H9 (cell line): ENCODE data around the gene RNF5. TPM values are rescaled to one million over a fixed set of nuclear protein-coding genes. Genes with fewer than 3 reads are reported as not detected.

Experiments used
- DNase-seq: peaks from one replicate; pipeline ENCODE4 v3.0.0-alpha.2; 2017
- H2AFZ ChIP-seq: one replicate; pipeline ENCODE4 v1.6.1; 2013; ENCODE audit warnings: mild to moderate bottlenecking, low read length, control low read depth, moderate library complexity
- H2AK5ac ChIP-seq: 2 replicates; pipeline ENCODE4 v1.6.1; 2013; ENCODE audit warnings: low read length, control low read depth, mixed read lengths; ENCODE audit not compliant: insufficient read length
- H2BK120ac ChIP-seq: one replicate; pipeline ENCODE4 v1.6.1; 2013; ENCODE audit warnings: low read depth, mild to moderate bottlenecking, low read length, control low read depth, inconsistent platforms; ENCODE audit not compliant: poor library complexity, severe bottlenecking
- H2BK12ac ChIP-seq: 2 replicates; pipeline ENCODE4 v1.6.1; 2013; ENCODE audit warnings: low read length, control low read depth, mixed read lengths, low read depth; ENCODE audit not compliant: insufficient read length
- H2BK15ac ChIP-seq: 2 replicates; pipeline ENCODE4 v1.6.1; 2013; ENCODE audit warnings: low read depth, low read length, control low read depth
- H2BK20ac ChIP-seq: one replicate; pipeline ENCODE4 v1.6.1; 2013; ENCODE audit warnings: low read depth, mild to moderate bottlenecking, low read length, control low read depth, inconsistent platforms; ENCODE audit not compliant: poor library complexity, severe bottlenecking
- H2BK5ac ChIP-seq: 2 replicates; pipeline ENCODE4 v1.6.1; 2013; ENCODE audit warnings: low read length, control low read depth, mixed read lengths; ENCODE audit not compliant: insufficient read length
- H3K14ac ChIP-seq: 2 replicates; pipeline ENCODE4 v1.6.1; 2013; ENCODE audit warnings: low read length, control low read depth; ENCODE audit not compliant: insufficient read depth
- H3K18ac ChIP-seq: 2 replicates; pipeline ENCODE4 v1.6.1; 2013; ENCODE audit warnings: low read depth, mild to moderate bottlenecking, mixed read lengths, low read length, control low read depth; ENCODE audit not compliant: insufficient read length
- H3K23ac ChIP-seq: 2 replicates; pipeline ENCODE4 v1.6.1; 2013; ENCODE audit warnings: low read length, control low read depth, mixed read lengths, low read depth; ENCODE audit not compliant: insufficient read length
- H3K23me2 ChIP-seq: 2 replicates; pipeline ENCODE4 v1.6.1; 2013; ENCODE audit warnings: low read depth, mild to moderate bottlenecking, mixed read lengths, low read length, control low read depth; ENCODE audit not compliant: insufficient read length, poor library complexity, severe bottlenecking
- H3K27ac ChIP-seq: 2 replicates; pipeline ENCODE4 v1.5.1; 2013; ENCODE audit warnings: low read length, control low read depth, mixed read lengths, low read depth; ENCODE audit not compliant: insufficient read length
- H3K27me3 ChIP-seq: 2 replicates; pipeline ENCODE4 v1.6.1; 2013; ENCODE audit warnings: low read length, control low read depth, inconsistent platforms; ENCODE audit not compliant: insufficient read depth
- H3K4ac ChIP-seq: 2 replicates; pipeline ENCODE4 v1.6.1; 2013; ENCODE audit warnings: low read depth, mild to moderate bottlenecking, control low read depth, inconsistent platforms, low read length, moderate library complexity
- H3K4me1 ChIP-seq: 2 replicates; pipeline ENCODE4 v1.6.1; 2013; ENCODE audit warnings: low read length, control low read depth, inconsistent platforms; ENCODE audit not compliant: insufficient read depth
- H3K4me2 ChIP-seq: 2 replicates; pipeline ENCODE4 v1.6.1; 2013; ENCODE audit warnings: low read length, control low read depth, mixed read lengths; ENCODE audit not compliant: insufficient read length, insufficient read depth
- H3K56ac ChIP-seq: 2 replicates; pipeline ENCODE4 v1.6.1; 2013; ENCODE audit warnings: low read depth, mild to moderate bottlenecking, mixed read lengths, low read length, control low read depth; ENCODE audit not compliant: insufficient read length
- H3K79me1 ChIP-seq: 2 replicates; pipeline ENCODE4 v1.6.1; 2013; ENCODE audit warnings: low read depth, mild to moderate bottlenecking, moderate library complexity, low read length, control low read depth, inconsistent platforms; ENCODE audit not compliant: insufficient read depth, poor library complexity, severe bottlenecking
- H3K79me2 ChIP-seq: 2 replicates; pipeline ENCODE4 v1.6.1; 2013; ENCODE audit warnings: low read length, control low read depth, inconsistent platforms; ENCODE audit not compliant: insufficient read depth
- H3K9ac ChIP-seq: 2 replicates; pipeline ENCODE4 v1.6.1; 2013; ENCODE audit warnings: low read length, control low read depth, mixed read lengths; ENCODE audit not compliant: insufficient read length; ENCODE audit errors: extremely low read depth
- H3K9me3 ChIP-seq: one replicate; pipeline ENCODE4 v1.6.1; 2013; ENCODE audit warnings: low read depth, low read length, inconsistent platforms; ENCODE audit not compliant: control insufficient read depth
- H3T11ph ChIP-seq: one replicate; pipeline ENCODE4 v1.6.1; 2013; ENCODE audit warnings: mild to moderate bottlenecking, low read length, control low read depth, inconsistent platforms
- H4K20me1 ChIP-seq: one replicate; pipeline ENCODE4 v1.6.1; 2013; ENCODE audit not compliant: control insufficient read depth, insufficient read length, insufficient read depth
- H4K5ac ChIP-seq: 2 replicates; pipeline ENCODE4 v1.6.1; 2013; ENCODE audit warnings: low read depth, mild to moderate bottlenecking, mixed read lengths, low read length, control low read depth; ENCODE audit not compliant: insufficient read length
- H4K8ac ChIP-seq: replicated peaks from 2 replicates; pipeline ENCODE4 v1.6.1; 2013; ENCODE audit warnings: low read length, control low read depth, mixed read lengths, low read depth; ENCODE audit not compliant: insufficient read length
- H4K91ac ChIP-seq: 2 replicates; pipeline ENCODE4 v1.6.1; 2013; ENCODE audit warnings: low read depth, mild to moderate bottlenecking, moderate library complexity, mixed read lengths, low read length, control low read depth; ENCODE audit not compliant: insufficient read length
- H3K27ac Mint-ChIP-seq, 3 experiments: 2 replicates in 2 of 3; 3 replicates in 1 of 3; pipeline ENCODE4 v1.8.0; 2020 to 2021; ENCODE audit warnings: mixed read lengths in 3 of 3, mild to moderate bottlenecking in 1 of 3, moderate library complexity in 1 of 3
- H3K27me3 Mint-ChIP-seq: 2 replicates; pipeline ENCODE4 v1.8.0; 2021; ENCODE audit warnings: low read depth, mild to moderate bottlenecking, moderate library complexity, mixed read lengths
- H3K36me3 Mint-ChIP-seq, 3 experiments: 2 replicates in 2 of 3; 3 replicates in 1 of 3; pipeline ENCODE4 v1.8.0; 2020 to 2021; ENCODE audit warnings: low read depth in 3 of 3, mixed read lengths in 3 of 3; ENCODE audit not compliant: insufficient read depth in 1 of 3
- H3K4me1 Mint-ChIP-seq, 2 experiments: 2 replicates each; pipeline ENCODE4 v1.8.0; 2020; ENCODE audit warnings: mixed read lengths in 2 of 2
- H3K4me3 Mint-ChIP-seq, 2 experiments: 2 replicates in 1 of 2; 3 replicates in 1 of 2; pipeline ENCODE4 v1.8.0; 2020 to 2021; ENCODE audit warnings: mild to moderate bottlenecking in 2 of 2, mixed read lengths in 2 of 2, moderate library complexity in 1 of 2
- H3K9me3 Mint-ChIP-seq, 2 experiments: 2 replicates in 1 of 2; 3 replicates in 1 of 2; pipeline ENCODE4 v1.8.0; 2020; ENCODE audit warnings: mild to moderate bottlenecking in 2 of 2, mixed read lengths in 2 of 2, moderate library complexity in 1 of 2
- CTCF ChIP-seq: fragments of 200-600 bp; sonication (generic); conservative IDR thresholded peaks from 3 replicates; pipeline ENCODE4 v1.8.0; 2021; ENCODE audit warnings: antibody characterized with exemption, mild to moderate bottlenecking
- WGBS: extraction: QIAGEN DNeasy Blood & Tissue Kit; methylation state at CpG from one replicate; pipeline ENCODE4 v1.1.7; 2013; ENCODE audit warnings: missing lambda C conversion rate, low lambda C conversion rate, mixed read lengths; ENCODE audit not compliant: insufficient read length; ENCODE audit errors: extremely low coverage; 5-methylcytosine and 5-hydroxymethylcytosine counted together
- total RNA-seq: library from RNA; stranded (reverse); gene quantifications from 2 replicates; pipeline ENCODE4 v1.2.1, GENCODE V29; 2021

RNF5 gene
- total RNA-seq, 1 experiment from 2014 or later, result 116 TPM

DNA sequence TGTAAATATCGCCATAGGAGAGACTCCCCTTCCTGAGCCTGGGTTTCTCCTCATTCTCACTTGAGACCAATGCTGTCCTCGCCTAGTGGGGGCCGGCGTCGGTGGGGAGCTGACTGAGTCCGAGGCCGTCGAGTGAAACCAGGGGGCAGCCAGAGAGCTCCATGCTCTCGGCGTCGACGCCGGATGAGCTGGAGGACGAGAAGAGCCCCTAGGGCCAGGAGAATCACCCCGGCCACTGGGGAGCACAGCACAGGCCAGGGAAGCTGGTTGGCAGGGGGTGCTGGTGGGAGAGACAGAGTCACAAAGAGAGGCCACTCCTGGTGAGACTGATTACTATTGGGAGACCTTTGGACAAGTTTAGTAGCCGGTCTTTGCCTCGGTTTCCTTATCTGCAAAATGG lies 20.7 kb downstream of the RNF5 start:
- no peak overlapping the region for H2AK5ac ChIP-seq
- Mint-ChIP-seq H3K4me1 (peaks cover 19 to 24% of the 10 kb centered on the region in 2 experiments), H3K4me3 (no peak overlapping the region), H3K36me3 (no peaks in the 10 kb centered on the region), H3K27ac (peak overlapping the region in 1 of 3 experiments; percentile 92; a peak in 1 of 7 replicates), H3K27me3 (no peaks in the 10 kb centered on the region), H3K9me3 (no peaks in the 10 kb centered on the region)
- H4K8ac ChIP-seq, result no peak overlapping the region
- peaks cover 9% of the 10 kb centered on the region for H3K23me2 ChIP-seq
- no peak overlapping the region for H2BK5ac ChIP-seq
- H3K9me3 ChIP-seq, result no peaks in the 10 kb centered on the region
- H3K18ac ChIP-seq, result no peak overlapping the region
- DNase-seq, result no peak
- no peak overlapping the region for H2BK20ac ChIP-seq
- TF ChIP-seq CTCF, result no peak
- no peaks in the 10 kb centered on the region; the same call in 1 of the 2 replicates for H3K4me1 ChIP-seq
- H3K4me2 ChIP-seq, result no peak overlapping the region
- no peak overlapping the region for H2BK15ac ChIP-seq
- no peak overlapping the region for H4K91ac ChIP-seq
- H4K5ac ChIP-seq, result no peak overlapping the region
- WGBS, result no CpG with 5 or more reads among the region's 17 CpGs
- no peak overlapping the region for H3K4ac ChIP-seq
- H3K9ac ChIP-seq, result no peak overlapping the region
- no peak overlapping the region for H2AFZ ChIP-seq
- H3K79me2 ChIP-seq, result no peaks in the 10 kb centered on the region
- H3K56ac ChIP-seq, result no peak overlapping the region
- H3T11ph ChIP-seq, result no peak overlapping the region
- no peak overlapping the region for H3K14ac ChIP-seq
- no peaks in the 10 kb centered on the region for H4K20me1 ChIP-seq
- H2BK12ac ChIP-seq, result no peak overlapping the region
- no peaks in the 10 kb centered on the region for H3K79me1 ChIP-seq
- no peak overlapping the region for H3K23ac ChIP-seq
- no peak overlapping the region for H3K27ac ChIP-seq
- no peak overlapping the region for H2BK120ac ChIP-seq
- H3K27me3 ChIP-seq, result no peaks in the 10 kb centered on the region
